RWPE1 (cell line): Measurements from ENCODE around the gene ETV6.

Source experiments
- CTCF ChIA-PET: fragments of 350-600 bp; sonication (Branson Sonifier 250); formaldehyde crosslinking; extraction: SDS; loops from one replicate; lab custom pipeline; 2021; lab: Yijun Ruan, JAX
- POLR2A ChIA-PET: fragments of 400-600 bp; formaldehyde crosslinking; extraction: SDS; loops from one replicate; lab custom pipeline; 2020; ENCODE audit warnings: antibody characterized with exemption; ENCODE audit not compliant: low non-redundant PET; lab: Yijun Ruan, JAX
- DNase-seq: peaks from one replicate; pipeline ENCODE4 v3.0.0; 2012; ENCODE audit warnings: low spot score
- H3K27ac ChIP-seq: fragments of 450-650 bp; 2 replicates; pipeline ENCODE4 v1.5.1; 2017
- TF ChIP-seq, protein P1 (sequence below): fragments of 450-650 bp; conservative IDR thresholded peaks from 2 replicates; pipeline ENCODE4 v1.5.1; 2017; ENCODE audit warnings: low read depth, mild to moderate bottlenecking

The ETV6 gene

DNA sequence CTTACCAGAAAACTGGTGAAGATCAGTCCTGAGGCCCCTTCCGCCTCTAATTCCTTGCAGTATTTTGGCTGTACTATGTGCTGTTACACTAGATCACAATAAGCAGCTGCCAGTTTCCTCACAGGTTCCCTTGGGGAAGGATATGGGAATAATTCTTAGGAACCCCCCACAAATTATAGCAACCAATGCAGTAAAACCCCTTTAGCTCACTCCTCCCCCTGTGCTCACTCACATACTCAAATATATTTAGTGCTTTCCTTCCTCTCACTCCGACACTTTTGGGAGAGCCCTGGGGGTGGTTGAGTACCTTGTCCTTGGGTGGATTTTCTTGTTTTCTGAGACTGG is 162.7 kb downstream of the ETV6 start:
- POLR2A ChIA-PET: no interaction called here
- TF ChIP-seq, protein P1, sequence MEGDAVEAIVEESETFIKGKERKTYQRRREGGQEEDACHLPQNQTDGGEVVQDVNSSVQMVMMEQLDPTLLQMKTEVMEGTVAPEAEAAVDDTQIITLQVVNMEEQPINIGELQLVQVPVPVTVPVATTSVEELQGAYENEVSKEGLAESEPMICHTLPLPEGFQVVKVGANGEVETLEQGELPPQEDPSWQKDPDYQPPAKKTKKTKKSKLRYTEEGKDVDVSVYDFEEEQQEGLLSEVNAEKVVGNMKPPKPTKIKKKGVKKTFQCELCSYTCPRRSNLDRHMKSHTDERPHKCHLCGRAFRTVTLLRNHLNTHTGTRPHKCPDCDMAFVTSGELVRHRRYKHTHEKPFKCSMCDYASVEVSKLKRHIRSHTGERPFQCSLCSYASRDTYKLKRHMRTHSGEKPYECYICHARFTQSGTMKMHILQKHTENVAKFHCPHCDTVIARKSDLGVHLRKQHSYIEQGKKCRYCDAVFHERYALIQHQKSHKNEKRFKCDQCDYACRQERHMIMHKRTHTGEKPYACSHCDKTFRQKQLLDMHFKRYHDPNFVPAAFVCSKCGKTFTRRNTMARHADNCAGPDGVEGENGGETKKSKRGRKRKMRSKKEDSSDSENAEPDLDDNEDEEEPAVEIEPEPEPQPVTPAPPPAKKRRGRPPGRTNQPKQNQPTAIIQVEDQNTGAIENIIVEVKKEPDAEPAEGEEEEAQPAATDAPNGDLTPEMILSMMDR: no peak
- H3K27ac ChIP-seq: no peak overlapping the region
- no peak for DNase-seq
- CTCF ChIA-PET: no interaction called here

DNA sequence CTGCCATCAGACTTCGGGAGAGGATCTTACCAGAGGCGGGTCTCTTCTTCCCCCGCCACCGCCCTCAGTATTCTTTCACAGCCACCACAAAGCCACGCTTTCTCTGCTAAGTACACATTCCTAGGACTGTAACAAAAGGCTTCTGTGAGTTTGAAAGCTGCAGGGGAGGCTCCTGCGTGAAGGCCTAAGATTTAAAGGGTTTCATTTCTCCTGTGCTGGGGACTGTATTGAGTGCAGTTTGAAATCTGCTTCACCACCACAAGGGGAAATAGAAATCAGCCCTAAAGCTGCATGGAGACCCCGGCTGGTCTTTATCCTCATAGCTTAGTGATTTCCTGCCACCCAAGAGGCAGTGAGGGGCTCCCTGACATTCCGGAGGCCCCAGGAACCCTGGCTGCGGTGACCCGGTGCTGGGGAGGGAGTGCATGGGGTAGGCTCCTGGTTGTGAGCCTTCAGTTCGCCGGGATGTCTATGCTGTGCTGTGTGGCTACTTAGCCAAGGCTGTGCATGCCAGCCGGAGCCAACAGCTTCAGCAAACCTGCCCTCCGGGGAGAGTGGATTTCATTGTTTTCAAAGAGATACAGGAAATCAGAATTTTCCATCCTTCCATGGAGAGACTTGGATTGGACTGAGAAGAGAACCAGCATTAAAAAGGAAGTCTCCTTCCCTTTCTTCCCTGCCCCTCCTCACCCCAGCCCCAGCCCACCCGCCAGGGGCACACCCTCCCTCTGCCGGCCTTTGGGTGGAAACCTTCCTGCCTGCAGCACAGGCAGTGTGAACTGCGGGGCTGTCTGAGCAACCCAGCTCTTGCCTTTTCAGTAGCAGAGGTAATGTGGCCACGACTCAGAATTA is 163.3 kb downstream of the ETV6 start:
- TF ChIP-seq, protein P1: no peak
- H3K27ac ChIP-seq: 0 out of 2 replicates have a peak overlapping the region, but pooled peaks have one; percentile 8
- no peak for DNase-seq
- ChIA-PET POLR2A (no interaction called here), CTCF (no interaction called here)

DNA sequence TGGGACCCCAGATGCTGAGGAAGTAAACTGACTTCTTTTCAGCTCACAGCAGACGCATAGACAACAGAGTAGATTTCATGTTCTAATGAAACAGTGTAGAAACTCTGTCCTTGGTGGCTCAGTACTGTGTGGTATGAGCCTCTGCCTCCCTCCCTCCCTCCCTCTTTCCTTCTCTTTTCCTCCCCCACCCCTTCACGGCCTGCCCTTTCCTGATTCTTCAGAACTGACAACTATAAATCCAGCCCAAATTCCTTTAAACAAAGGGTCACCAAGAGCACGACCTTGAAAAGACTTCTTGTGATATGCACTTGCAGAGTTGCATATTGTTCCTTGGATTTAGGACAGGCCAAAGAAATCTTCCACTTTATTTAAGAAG is 164.0 kb downstream of the ETV6 start:
- no peak for DNase-seq
- TF ChIP-seq, protein P1: no peak
- ChIA-PET POLR2A (no interaction called here), CTCF (no interaction called here)
- no peak overlapping the region for H3K27ac ChIP-seq

DNA sequence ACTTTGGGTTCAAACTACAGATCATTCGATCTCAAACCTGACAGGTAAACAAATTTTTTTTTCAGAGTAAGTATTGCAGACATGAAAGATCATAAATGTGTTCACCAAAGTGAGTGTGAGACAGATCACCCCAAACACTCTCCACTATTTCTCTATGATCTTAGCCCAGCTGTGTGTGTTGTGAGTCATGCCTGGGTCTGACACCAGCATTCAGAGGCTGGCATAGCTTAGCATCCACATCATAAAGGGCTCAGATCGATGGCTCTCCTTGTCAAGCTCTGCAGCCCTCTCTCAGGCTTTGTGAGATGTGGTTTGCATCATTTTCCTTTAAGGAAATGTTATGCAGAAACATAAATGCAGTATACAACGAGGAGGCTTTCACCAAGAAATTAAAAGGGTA is 164.9 kb downstream of the ETV6 start:
- POLR2A ChIA-PET: no interaction called here
- DNase-seq: peak; percentile 43
- TF ChIP-seq, protein P1: no peak
- CTCF ChIA-PET: no interaction called here
- no peak overlapping the region for H3K27ac ChIP-seq

DNA sequence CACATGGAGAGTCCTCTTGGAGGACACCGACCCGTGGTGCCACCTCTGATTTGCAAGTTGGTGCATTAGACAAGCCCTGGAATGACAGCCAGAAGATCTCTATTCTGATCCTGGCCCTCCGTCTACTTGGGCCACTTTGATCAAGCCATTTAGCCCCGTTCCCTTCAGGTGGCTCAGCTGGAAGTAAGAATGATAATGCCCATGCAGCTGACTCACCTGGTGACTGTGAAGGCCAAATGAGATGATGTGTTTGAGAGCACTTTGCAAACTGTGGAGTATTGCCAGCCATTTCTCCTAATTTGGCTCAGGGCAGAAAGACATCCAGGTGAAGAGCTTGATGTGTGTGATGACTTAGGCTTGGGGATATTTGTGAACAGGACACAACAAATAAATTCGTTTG is 165.9 kb downstream of the ETV6 start:
- POLR2A ChIA-PET: no interaction called here
- no peak overlapping the region for H3K27ac ChIP-seq
- no peak for DNase-seq
- CTCF ChIA-PET: interaction anchor here (0.6 kb wide), 1 partner anchor 132 kb away, joined by 4 read pairs; no protein-coding TSS in a partner anchor
- TF ChIP-seq, protein P1: no peak

DNA sequence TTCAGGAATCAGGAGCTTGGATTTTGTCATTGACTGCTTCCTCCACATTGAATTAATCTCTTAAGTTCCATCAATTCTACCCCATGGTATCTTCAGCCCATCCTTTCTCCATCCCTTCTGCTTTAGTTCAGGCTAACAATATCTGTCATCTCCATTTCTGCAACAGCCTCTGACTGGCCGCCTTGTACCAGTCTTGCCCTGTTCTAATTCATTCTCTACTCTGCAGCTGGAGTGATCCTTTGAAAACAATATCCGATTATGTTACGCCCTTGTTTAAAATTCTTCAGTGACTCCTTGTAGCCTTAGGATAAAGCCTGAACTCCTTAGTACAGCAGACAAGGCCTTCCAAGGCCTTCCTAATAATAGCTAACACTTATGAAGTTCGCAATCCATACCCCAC is 170.2 kb downstream of the ETV6 start:
- TF ChIP-seq, protein P1: no peak
- DNase-seq: no peak
- ChIA-PET CTCF (interaction anchor here (0.6 kb wide), 1 partner anchor 367 kb away, joined by 5 read pairs; no protein-coding TSS in a partner anchor), POLR2A (no interaction called here)
- no peak overlapping the region for H3K27ac ChIP-seq
